ENCODE measurements around the gene ICA1. TPM values are rescaled to one million over a fixed set of nuclear protein-coding genes. Genes with fewer than 3 reads are reported as not detected.
"Not testable (repeated sequence)": the region's sequence is repeated elsewhere in the genome, so short reads cannot be mapped to it uniquely, and the experiment has no call there.

ICA1 gene
- total and polyA plus RNA-seq, 2 experiments from 2014 or later = 45.2 to 83.7 TPM

DNA sequence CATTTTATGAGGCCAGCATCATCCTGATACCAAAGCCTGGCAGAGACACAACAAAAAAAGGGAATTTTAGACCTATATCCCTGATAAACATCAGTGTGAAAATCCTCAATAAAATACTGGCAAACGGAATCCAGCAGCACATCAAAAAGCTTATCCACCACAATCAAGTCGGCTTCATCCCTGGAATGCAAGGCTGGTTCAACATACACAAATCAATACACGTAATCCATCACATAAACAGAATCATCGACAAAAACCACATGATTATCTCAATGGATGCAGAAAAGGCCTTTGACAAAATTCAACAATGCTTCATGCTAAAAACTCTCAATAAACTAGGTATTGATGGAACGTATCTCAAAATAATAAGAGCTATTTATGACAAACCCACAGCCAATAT is 18.9 kb downstream of the ICA1 start:
- DNase-seq (ENCODE audit: low spot score); H3K4me2 ChIP-seq; H3K36me3 ChIP-seq (ENCODE audit: insufficient read depth); H3K27ac Mint-ChIP-seq; ATAC-seq; H3K9me2 ChIP-seq (ENCODE audit: insufficient read depth); H4K20me1 ChIP-seq (replicated peaks; ENCODE audit: insufficient read depth); H3K4me3 Mint-ChIP-seq; H3K27me3 ChIP-seq (ENCODE audit: insufficient read depth); H3K4me3 ChIP-seq; H3K4me1 ChIP-seq (ENCODE audit: insufficient read depth); H2AFZ ChIP-seq; H3F3A ChIP-seq (replicated peaks; ENCODE audit: low read depth); H3K4me1 Mint-ChIP-seq; H3K27ac ChIP-seq (ENCODE audit: low read depth); H3K27me3 Mint-ChIP-seq (ENCODE audit: insufficient read depth, low read depth, poor library complexity): not testable (repeated sequence)
- H3K36me3 Mint-ChIP-seq (ENCODE audit: low read depth) = peaks cover 47% of the 10 kb centered on the region; the same call in 2 of the 3 replicates
- H3K9me3 Mint-ChIP-seq = peaks cover 54% of the 10 kb centered on the region
- peaks cover 27% of the 10 kb centered on the region for H3K79me2 ChIP-seq (replicated peaks; ENCODE audit: insufficient read depth)

DNA sequence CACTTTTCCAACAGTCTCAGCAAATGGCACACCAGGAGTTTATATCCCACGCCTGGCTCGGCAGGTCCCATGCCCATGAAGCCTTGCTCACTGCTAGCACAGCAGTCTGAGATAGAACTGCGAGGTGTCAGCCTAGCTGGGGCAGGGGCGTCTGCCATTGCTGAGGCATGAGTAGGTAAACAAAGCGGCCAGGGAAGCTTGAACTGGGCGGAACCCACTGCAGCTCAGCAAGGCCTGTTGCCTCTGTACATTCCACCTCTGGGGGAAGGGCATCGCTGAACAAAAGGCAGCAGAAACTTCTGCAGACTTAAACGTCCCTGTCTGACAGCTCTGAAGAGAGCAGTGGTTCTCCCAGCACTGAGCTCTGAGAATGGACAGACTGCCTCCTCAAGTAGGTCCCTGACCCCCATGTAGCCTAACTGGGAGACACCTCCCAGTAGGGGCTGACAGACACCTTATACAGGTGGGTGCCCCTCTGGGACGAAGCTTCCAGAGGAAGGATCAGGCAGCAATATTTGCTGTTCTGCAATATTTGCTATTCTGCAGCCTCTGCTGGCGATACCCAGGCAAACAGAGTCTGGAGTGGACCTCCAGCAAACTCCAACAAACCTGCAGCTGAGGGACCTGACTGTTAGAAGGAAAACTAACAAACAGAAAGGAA is 22.1 kb downstream of the ICA1 start:
- H3F3A ChIP-seq (replicated peaks; ENCODE audit: low read depth); H2AFZ ChIP-seq; H4K20me1 ChIP-seq (replicated peaks; ENCODE audit: insufficient read depth); H3K27ac Mint-ChIP-seq; DNase-seq (ENCODE audit: low spot score); H3K27me3 ChIP-seq (ENCODE audit: insufficient read depth); H3K4me1 ChIP-seq (ENCODE audit: insufficient read depth); H3K4me3 Mint-ChIP-seq; H3K4me1 Mint-ChIP-seq; H3K27ac ChIP-seq (ENCODE audit: low read depth); H3K27me3 Mint-ChIP-seq (ENCODE audit: insufficient read depth, low read depth, poor library complexity); H3K36me3 ChIP-seq (ENCODE audit: insufficient read depth); H3K4me2 ChIP-seq; H3K4me3 ChIP-seq; H3K9me2 ChIP-seq (ENCODE audit: insufficient read depth); ATAC-seq: not testable (repeated sequence)
- peaks cover 21% of the 10 kb centered on the region for H3K79me2 ChIP-seq (replicated peaks; ENCODE audit: insufficient read depth)
- Mint-ChIP-seq H3K36me3 (ENCODE audit: low read depth) (peaks cover 41% of the 10 kb centered on the region; the same call in 2 of the 3 replicates), H3K9me3 (peaks cover 49% of the 10 kb centered on the region)

DNA sequence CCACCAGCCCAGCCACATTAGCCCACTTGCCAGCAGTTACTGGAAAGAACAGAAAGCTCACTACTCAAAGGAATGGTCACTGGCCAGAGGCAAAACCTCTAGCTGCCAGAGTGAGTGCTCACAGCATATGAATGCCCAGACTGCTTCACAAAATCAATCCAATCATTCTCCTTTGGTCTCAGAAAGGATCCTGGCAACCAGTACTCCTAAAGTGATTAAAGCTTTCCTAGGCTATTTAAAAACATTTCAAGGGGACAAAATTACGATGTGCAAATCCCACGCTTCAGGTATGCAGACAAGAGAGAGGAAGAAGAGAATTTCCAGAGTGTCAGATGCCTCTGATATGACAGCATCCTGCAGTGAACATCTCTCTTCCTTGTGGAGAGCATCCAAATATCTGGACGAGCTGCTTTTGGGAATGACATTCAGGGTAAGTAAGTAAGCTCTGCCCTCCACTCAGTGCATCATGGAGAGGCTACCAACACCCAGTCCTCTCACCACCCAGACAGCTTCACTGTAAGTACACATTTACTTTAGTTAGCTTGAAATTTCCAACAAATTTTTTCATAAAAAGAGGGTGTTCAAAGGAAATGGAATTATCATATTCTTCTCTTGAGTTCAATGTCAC is 25.1 kb downstream of the ICA1 start:
- Histone ChIP-seq H3K27ac (ENCODE audit: low read depth) (no peak overlapping the region), H3K4me1 (ENCODE audit: insufficient read depth) (no peaks in the 10 kb centered on the region), H3K79me2 (replicated peaks; ENCODE audit: insufficient read depth) (peaks cover 10% of the 10 kb centered on the region), H3K4me2 (no peak overlapping the region), H3F3A (replicated peaks; ENCODE audit: low read depth) (no peaks in the 10 kb centered on the region), H3K27me3 (ENCODE audit: insufficient read depth) (no peaks in the 10 kb centered on the region), H3K9me2 (ENCODE audit: insufficient read depth) (no peaks in the 10 kb centered on the region), H2AFZ (no peak overlapping the region), H3K36me3 (ENCODE audit: insufficient read depth) (no peaks in the 10 kb centered on the region), H3K4me3 (no peak overlapping the region), H4K20me1 (replicated peaks; ENCODE audit: insufficient read depth) (no peaks in the 10 kb centered on the region)
- H3K27ac Mint-ChIP-seq = peak overlapping the region; percentile 12; the same call in 1 of the 2 replicates
- H3K27me3 Mint-ChIP-seq (ENCODE audit: insufficient read depth, low read depth, poor library complexity) = no peaks in the 10 kb centered on the region
- ATAC-seq (no peak), DNase-seq (ENCODE audit: low spot score) (no peak)
- no peak overlapping the region for H3K4me3 Mint-ChIP-seq
- H3K36me3 Mint-ChIP-seq (ENCODE audit: low read depth) = peaks cover 13% of the 10 kb centered on the region; the same call in 2 of the 3 replicates
- peaks cover 21% of the 10 kb centered on the region for H3K9me3 Mint-ChIP-seq
- no peaks in the 10 kb centered on the region; the same call in 2 of the 3 replicates for H3K4me1 Mint-ChIP-seq
- TF ChIP-seq, protein P1, sequence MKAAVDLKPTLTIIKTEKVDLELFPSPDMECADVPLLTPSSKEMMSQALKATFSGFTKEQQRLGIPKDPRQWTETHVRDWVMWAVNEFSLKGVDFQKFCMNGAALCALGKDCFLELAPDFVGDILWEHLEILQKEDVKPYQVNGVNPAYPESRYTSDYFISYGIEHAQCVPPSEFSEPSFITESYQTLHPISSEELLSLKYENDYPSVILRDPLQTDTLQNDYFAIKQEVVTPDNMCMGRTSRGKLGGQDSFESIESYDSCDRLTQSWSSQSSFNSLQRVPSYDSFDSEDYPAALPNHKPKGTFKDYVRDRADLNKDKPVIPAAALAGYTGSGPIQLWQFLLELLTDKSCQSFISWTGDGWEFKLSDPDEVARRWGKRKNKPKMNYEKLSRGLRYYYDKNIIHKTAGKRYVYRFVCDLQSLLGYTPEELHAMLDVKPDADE (IDR thresholded peaks at IDR 0.05) = no peak
- TF ChIP-seq EZH2 (IDR thresholded peaks at IDR 0.05; ENCODE audit: low read depth, unreplicated experiment) (no peak), ZNF331 (CRISPR knock-in tag; IDR thresholded peaks at IDR 0.05; ENCODE audit: low read depth) (no peak), JUNB (IDR thresholded peaks at IDR 0.05; ENCODE audit: unreplicated experiment) (no peak), ZNF114 (CRISPR knock-in tag; IDR thresholded peaks at IDR 0.05) (no peak), STAT1 (IDR thresholded peaks at IDR 0.05; ENCODE audit: unreplicated experiment) (no peak), POLR2AphosphoS5 (IDR thresholded peaks at IDR 0.05; ENCODE audit: low read depth) (no peak)
- TF ChIP-seq, protein P2, sequence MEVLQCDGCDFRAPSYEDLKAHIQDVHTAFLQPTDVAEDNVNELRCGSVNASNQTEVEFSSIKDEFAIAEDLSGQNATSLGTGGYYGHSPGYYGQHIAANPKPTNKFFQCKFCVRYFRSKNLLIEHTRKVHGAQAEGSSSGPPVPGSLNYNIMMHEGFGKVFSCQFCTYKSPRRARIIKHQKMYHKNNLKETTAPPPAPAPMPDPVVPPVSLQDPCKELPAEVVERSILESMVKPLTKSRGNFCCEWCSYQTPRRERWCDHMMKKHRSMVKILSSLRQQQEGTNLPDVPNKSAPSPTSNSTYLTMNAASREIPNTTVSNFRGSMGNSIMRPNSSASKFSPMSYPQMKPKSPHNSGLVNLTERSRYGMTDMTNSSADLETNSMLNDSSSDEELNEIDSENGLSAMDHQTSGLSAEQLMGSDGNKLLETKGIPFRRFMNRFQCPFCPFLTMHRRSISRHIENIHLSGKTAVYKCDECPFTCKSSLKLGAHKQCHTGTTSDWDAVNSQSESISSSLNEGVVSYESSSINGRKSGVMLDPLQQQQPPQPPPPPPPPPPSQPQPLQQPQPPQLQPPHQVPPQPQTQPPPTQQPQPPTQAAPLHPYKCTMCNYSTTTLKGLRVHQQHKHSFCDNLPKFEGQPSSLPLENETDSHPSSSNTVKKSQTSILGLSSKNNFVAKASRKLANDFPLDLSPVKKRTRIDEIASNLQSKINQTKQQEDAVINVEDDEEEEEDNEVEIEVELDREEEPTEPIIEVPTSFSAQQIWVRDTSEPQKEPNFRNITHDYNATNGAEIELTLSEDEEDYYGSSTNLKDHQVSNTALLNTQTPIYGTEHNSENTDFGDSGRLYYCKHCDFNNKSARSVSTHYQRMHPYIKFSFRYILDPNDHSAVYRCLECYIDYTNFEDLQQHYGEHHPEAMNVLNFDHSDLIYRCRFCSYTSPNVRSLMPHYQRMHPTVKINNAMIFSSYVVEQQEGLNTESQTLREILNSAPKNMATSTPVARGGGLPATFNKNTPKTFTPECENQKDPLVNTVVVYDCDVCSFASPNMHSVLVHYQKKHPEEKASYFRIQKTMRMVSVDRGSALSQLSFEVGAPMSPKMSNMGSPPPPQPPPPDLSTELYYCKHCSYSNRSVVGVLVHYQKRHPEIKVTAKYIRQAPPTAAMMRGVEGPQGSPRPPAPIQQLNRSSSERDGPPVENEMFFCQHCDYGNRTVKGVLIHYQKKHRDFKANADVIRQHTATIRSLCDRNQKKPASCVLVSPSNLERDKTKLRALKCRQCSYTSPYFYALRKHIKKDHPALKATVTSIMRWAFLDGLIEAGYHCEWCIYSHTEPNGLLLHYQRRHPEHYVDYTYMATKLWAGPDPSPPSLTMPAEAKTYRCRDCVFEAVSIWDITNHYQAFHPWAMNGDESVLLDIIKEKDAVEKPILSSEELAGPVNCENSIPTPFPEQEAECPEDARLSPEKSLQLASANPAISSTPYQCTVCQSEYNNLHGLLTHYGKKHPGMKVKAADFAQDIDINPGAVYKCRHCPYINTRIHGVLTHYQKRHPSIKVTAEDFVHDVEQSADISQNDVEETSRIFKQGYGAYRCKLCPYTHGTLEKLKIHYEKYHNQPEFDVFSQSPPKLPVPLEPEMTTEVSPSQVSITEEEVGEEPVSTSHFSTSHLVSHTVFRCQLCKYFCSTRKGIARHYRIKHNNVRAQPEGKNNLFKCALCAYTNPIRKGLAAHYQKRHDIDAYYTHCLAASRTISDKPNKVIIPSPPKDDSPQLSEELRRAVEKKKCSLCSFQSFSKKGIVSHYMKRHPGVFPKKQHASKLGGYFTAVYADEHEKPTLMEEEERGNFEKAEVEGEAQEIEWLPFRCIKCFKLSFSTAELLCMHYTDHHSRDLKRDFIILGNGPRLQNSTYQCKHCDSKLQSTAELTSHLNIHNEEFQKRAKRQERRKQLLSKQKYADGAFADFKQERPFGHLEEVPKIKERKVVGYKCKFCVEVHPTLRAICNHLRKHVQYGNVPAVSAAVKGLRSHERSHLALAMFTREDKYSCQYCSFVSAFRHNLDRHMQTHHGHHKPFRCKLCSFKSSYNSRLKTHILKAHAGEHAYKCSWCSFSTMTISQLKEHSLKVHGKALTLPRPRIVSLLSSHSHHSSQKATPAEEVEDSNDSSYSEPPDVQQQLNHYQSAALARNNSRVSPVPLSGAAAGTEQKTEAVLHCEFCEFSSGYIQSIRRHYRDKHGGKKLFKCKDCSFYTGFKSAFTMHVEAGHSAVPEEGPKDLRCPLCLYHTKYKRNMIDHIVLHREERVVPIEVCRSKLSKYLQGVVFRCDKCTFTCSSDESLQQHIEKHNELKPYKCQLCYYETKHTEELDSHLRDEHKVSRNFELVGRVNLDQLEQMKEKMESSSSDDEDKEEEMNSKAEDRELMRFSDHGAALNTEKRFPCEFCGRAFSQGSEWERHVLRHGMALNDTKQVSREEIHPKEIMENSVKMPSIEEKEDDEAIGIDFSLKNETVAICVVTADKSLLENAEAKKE (CRISPR knock-in tag; IDR thresholded peaks at IDR 0.05) = no peak
